AG04449 (cell line): ENCODE data around the gene C10orf90.

Experiments
- CTCF ChIA-PET: fragments of 350-600 bp; formaldehyde crosslinking; extraction: SDS; loops from one replicate; lab custom pipeline; 2021; ENCODE audit warnings: antibody characterized with exemption; lab: Yijun Ruan, JAX
- POLR2A ChIA-PET: fragments of 400-600, 350-600 bp; formaldehyde crosslinking; extraction: SDS; loops from one replicate; lab custom pipeline; 2020; ENCODE audit warnings: antibody characterized with exemption, inconsistent platforms; lab: Yijun Ruan, JAX
- DNase-seq: peaks from one replicate; pipeline ENCODE4 v3.0.0-alpha.2; 2010; ENCODE audit warnings: low read depth, low spot score
- H3K4me3 ChIP-seq: 2 replicates; pipeline ENCODE4 v1.5.1; 2011; ENCODE audit warnings: low read depth, mild to moderate bottlenecking, control low read depth, low read length
- CTCF ChIP-seq: IDR thresholded peaks from one replicate; pipeline ENCODE4 v1.5.1; 2011; ENCODE audit warnings: mild to moderate bottlenecking, moderate library complexity, low read length, control low read depth, inconsistent platforms; ENCODE audit not compliant: insufficient read depth; ENCODE audit errors: missing control alignments

C10orf90 gene

GRCh38 chr10:126584836-126585235 lies 85.7 kb downstream of the C10orf90 start:
- ChIA-PET POLR2A (no interaction called here), CTCF (no interaction called here)
- H3K4me3 ChIP-seq: no peak overlapping the region
- no peak for TF ChIP-seq CTCF
- DNase-seq: no peak

DNA sequence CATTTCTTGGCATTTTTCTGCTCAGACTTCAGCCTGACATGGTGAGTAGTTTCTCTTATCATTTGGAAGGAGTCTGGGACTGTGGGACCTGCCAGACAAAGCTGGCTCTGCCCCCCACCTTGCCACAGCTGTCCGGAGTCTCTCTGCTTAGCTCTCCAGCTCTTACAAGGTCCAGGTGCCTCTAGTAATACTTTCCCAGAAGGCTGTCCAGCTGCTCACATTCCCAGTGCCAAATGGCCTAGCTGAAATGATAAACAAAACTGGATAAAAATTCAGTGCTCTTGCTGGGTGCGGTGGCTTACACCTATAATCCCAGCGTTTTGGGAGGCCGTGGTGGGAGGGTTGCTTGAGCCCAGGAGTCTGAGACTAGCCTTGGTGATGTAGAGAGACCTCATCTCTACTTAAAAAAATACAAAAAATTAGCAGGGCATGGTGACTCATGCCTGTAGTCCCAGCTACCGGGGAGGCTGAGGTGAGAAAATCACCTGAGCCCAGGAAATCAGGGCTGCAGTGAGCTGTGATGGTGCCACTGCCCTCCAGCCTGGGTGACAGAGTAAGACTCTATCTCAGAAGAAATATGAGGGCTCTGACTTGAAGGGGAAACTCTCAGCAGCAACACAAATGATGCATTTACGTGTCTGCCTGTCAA lies 86.8 kb downstream of the C10orf90 start:
- ChIA-PET POLR2A (no interaction called here), CTCF (no interaction called here)
- no peak overlapping the region for H3K4me3 ChIP-seq
- TF ChIP-seq CTCF: no peak
- DNase-seq: no peak

DNA sequence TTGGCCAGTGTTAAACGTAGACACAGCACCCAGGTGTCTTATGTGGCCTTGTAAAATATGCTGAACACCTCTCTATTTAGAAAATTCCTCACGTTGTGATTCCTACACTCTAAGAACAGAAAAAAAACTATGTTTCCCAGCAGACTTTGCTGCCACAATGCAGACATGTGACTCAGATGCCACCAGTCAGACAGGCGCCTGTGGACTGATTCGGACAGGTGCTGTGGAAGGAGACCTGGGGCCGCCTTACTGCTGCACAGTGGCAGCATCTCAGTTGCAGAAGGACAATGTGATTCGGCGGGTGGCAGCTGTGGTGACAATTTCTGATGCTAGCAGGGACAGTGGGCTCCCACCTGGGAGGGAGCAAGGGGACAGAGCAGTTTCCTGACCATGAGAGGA lies 88.8 kb downstream of the C10orf90 start:
- no peak for DNase-seq
- H3K4me3 ChIP-seq: no peak overlapping the region
- no peak for TF ChIP-seq CTCF
- CTCF ChIA-PET: no interaction called here
- POLR2A ChIA-PET: no interaction called here

GRCh38 chr10:126580873-126581647 lies 89.4 kb downstream of the C10orf90 start:
- no peak for DNase-seq
- H3K4me3 ChIP-seq: no peak overlapping the region
- CTCF ChIA-PET: no interaction called here
- no peak for TF ChIP-seq CTCF
- POLR2A ChIA-PET: no interaction called here

GRCh38 chr10:126576336-126576735 lies 94.2 kb downstream of the C10orf90 start:
- no peak for TF ChIP-seq CTCF
- ChIA-PET CTCF (no interaction called here), POLR2A (no interaction called here)

More at GRCh38 chr10:126576336-126576735, 94.2 kb downstream of the C10orf90 start:
- DNase-seq: no peak
- H3K4me3 ChIP-seq: no peak overlapping the region
